ENCODE measurements around the gene SH2D7.

The SH2D7 gene

GRCh38 chr15:78092261-78093041 lies at the start of gene SH2D7:
TSS of gene SH2D7 (plus strand) at chr15:78092561. CDS start at chr15:78092585, 24 bp downstream.
- DNase-seq = no peak

DNA sequence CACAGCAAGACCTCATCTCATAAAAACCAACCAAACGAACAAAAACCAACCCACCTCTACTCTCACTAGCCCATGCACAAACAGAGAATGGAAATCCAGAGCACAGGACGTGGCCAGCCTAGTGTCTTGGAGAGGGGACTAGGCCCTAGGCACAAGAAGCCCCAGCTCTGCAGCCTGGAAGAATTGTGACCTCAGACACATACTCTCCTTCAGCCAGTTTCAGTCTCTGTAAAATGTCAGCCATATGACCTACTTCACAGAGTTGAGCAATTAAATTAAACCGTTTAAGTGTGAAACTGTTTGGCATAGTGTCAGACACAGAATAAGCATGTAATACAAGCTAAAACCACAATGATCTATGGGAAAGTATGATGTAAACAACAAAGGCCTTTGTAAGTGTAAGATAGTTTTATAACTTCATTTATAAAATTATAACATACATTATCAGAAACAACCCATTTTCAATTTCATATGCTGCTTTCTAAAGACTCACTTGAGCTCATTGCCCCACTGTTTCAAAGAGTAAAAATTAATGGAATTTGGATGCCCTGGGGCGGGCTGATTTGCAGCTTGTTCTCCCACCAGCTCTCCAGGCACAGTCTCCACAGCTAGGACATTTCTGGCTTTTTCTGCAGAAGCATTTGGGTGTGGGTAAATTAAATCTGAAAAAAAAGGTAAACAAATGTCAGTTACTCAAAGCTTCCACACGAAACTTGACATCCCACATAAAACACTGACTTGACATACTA lies 47.8 kb upstream of the SH2D7 start:
- no peak for DNase-seq

- DNase-seq = no peak
Observed at GRCh38 chr15:78045189-78045588, 47.2 kb upstream of the SH2D7 start.

DNA sequence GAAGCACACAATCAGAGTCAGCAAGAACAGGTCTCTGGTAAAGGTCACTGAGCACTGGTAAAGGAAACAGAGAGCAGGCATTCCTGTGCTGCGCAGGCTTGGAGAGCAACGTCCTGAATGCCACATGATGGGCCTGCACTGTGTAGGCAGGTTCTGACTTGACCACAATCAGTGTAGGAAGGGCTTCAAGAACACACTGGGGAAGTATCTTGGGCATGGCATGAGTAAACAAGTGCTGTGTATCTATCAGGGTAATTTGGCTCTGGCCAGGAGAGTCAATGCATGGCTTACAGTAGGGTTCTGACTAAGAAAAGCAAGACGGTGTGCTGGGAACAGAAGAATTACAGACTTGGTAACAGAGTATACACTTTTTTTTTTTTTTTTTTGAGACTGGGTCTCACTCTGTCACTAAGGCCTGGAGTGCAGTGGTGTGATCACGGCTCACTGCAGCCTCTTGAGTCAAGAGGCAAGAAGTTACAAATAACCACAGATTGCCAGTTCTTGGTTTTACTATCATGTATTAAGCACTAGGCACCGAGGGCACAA lies 45.5 kb upstream of the SH2D7 start:
- DNase-seq = peak; percentile 28

DNA sequence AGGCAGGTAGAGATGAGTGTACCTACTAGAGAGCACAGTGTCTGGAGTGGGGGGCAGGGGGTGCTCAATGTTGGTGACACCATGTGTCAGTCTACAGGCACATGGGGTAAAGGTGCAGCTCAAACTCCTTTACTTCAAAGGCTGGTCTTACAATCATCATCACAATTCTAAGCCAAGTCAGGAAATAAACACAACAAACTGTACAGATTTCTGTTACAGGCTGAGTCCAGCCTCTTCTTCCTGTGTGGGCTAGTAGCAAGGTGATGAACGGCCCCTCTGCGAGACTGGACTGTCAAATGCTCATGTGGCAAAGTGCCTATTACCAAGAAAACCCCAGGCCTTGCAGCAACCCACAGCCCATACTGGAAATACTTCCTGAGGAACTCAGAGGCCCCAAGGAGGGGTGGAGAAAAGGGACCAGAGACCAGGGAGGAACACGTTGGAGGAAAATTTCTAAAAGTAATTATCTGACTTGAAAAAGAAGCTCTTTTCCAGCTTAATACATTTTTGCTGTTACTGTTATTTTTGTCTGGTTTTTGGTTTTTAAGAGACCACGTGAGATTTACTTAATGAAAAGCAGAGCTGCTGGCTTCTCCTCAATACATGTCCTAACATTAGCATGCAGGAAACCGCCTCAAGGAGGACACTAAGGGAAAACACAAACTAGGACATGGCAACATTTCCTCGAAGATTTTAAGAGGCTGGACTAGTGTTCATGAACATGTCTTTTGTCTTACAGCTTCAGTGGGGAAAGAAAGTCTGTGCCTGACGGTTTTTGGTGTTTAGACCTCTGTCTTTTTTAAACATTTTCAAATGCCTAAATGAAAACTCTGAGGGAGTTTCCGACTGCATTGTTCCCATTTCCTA lies 44.4 kb upstream of the SH2D7 start:
- peak; percentile 10 for DNase-seq

- no peak for DNase-seq
Observed at GRCh38 chr15:78048628-78048920, 43.8 kb upstream of the SH2D7 start.

DNA sequence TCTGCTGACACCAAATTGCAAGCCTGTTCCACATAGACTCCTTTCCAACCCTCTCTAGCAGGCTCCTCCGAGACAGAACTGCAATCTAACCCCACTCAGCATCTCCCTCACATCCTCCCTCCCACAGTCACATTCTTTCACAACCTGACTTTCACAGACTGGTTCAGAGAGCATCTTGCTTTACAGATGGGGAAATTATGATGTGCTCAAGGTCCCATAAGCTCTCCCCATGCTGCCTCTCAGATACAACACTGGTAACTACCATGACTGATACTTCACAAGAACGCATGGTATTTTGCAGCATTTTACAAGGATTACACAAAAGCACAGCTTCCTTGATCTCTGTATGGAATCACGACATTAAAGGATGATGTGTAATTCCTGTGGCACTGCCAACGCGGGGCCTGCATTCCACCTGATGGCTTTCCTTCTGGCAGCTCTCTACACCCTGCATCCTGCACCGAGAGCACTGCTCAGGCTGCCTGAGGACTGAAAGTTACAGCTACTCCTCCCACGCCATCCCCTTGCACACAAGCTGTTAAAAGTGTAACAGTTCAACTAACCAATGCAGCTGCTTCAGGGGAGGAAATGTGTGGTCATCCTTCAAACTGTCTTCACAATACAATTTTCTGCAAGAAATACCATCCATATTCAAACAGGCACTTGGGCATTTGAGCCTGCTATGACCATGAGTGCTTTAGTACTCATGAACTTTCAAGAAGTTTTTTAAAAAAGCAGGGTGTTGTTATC lies 42.5 kb upstream of the SH2D7 start:
- DNase-seq = peak; percentile 64

GRCh38 chr15:78050441-78050809 lies 41.9 kb upstream of the SH2D7 start:
- DNase-seq = no peak

- peak; percentile 27 for DNase-seq
Observed at GRCh38 chr15:78050826-78051225, 41.5 kb upstream of the SH2D7 start.

DNA sequence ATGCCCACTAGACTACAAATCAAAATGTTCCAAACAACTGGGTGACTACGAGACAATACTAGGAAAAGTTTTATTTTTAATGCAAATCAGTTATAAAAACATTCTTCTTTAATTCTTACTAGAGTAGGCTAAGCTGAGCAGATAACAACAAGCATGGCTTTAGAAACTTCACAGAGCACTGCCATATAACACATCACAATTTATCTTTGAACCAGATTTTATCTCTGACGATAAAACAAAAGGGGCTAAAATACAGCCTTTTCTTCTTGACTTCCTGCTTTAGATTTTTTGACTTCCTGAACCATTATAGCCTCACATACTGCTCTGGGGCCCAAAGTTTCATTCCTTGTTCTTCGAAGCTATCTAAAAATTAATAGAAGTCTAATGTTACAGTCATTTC lies 40.8 kb upstream of the SH2D7 start:
- DNase-seq = no peak

GRCh38 chr15:78052001-78052401 lies 40.4 kb upstream of the SH2D7 start:
- DNase-seq = no peak

- DNase-seq = no peak
Observed at GRCh38 chr15:78052545-78052944, 39.8 kb upstream of the SH2D7 start.

DNA sequence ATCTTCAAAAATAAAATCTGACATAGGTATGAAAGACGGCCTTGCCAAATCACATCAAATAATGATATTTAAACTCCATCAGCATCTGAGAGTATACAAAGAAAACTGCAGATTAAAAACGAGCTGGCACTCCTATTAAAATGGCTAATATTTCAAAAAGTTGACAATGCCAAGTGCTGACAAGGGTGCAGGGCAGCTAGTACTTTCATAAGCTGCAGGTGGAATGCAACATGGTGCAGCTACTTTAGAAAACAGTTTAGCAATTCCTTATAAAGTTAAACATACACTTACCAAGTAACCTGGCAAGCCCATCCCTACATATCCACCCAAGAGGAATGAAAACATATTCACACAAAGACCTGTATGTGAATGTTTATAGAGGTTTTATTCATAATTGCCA lies 37.8 kb upstream of the SH2D7 start:
- DNase-seq = no peak

GRCh38 chr15:78054966-78055365 lies 37.4 kb upstream of the SH2D7 start:
- no peak for DNase-seq

GRCh38 chr15:78055919-78056713 lies 36.2 kb upstream of the SH2D7 start:
- no peak for DNase-seq

GRCh38 chr15:78056714-78057269 lies 35.6 kb upstream of the SH2D7 start:
- no peak for DNase-seq

DNA sequence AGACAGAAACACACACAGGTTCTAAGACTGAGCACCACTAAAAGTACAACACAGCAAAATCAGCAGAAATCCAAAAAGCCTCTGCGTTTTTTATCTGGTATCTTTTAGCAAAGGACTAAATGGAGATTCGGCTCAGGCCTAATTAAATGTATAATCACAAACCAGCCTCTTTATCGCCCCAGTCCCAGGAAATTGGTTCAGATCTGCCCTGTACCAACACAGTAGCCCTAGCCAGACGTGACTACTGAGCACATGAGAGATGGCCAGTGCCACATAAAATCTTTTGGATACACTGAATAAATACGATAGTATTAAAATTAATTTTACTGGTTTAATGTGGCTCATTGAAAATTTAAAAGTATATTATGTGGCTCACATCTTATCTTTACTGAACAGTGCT lies 34.6 kb upstream of the SH2D7 start:
- DNase-seq = no peak

- no peak for DNase-seq
Observed at GRCh38 chr15:78058401-78058935, 33.9 kb upstream of the SH2D7 start.

GRCh38 chr15:78059110-78059839 lies 33.1 kb upstream of the SH2D7 start:
- no peak for DNase-seq

DNA sequence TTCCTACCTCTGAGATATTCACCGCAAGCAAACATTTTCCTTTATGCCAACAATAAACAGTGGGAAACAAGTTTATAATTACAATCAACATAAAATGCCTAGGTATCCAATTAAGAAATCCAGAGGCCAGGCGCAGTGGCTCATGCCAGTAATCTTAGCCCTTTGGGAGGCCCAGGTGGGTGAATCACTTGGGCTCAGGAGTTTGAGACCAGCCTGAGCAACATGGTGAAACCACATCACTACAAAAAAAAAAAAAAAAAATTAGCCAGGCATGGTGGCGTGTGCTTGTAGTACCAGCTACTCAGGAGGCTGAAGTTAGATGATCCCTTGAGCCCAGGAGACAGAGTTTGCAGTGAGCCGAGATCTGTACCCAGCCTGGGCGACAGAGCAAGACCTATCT lies 32.1 kb upstream of the SH2D7 start:
- no peak for DNase-seq

Data from stimulated activated naive CD4-positive, alpha-beta T cell treated with Interleukin-2 at 50 U/mL for 16 hours (primary cell).